ENCODE measurements around the gene TJP3. TPM values are rescaled to one million over a fixed set of nuclear protein-coding genes. Genes with fewer than 3 reads are reported as not detected.

TJP3 gene
- total and polyA plus RNA-seq, 8 donors, result 31.9 to 204 (median 94.1) TPM

- peak overlapping the region in 3 of 5 donors; percentile 41 to 76 (median 51) for H3K27ac ChIP-seq
- TF ChIP-seq EP300 (IDR thresholded peaks at IDR 0.05) (no peak), POLR2AphosphoS5 (IDR thresholded peaks at IDR 0.05) (no peak), CTCF (IDR thresholded peaks at IDR 0.05) (no peak), POLR2A (IDR thresholded peaks at IDR 0.05) (no peak)
- H3K27me3 ChIP-seq, result no peaks in the 10 kb centered on the region
- H3K4me1 ChIP-seq, result peaks cover 8 to 62% (median 38%) of the 10 kb centered on the region in 4 donors
- intact Hi-C loops (cut with DNase I; ENCODE audit: low total_unique reads), result no loop called here
- no peaks in the 10 kb centered on the region for H3K9me3 ChIP-seq
- no peak for DNase-seq
- peaks cover 0 to 29% (median 17%) of the 10 kb centered on the region in 4 donors for H3K36me3 ChIP-seq
- H3K4me3 ChIP-seq, result no peak overlapping the region
- 78 to 86% (median 82%) methylated on average over 22 to 34 of the region's 34 CpGs for WGBS, 5 donors
These were observed 14.9 kb upstream of the TJP3 start for GRCh38 chr19:3693025-3693925.

GRCh38 chr19:3694361-3695123 lies 13.6 kb upstream of the TJP3 start:
- H3K4me1 ChIP-seq, result peaks cover 10 to 64% (median 43%) of the 10 kb centered on the region in 4 donors
- intact Hi-C loops (cut with DNase I; ENCODE audit: low total_unique reads), result no loop called here
- WGBS, 5 donors, result 90 to 92% (median 91%) methylated on average over 31 to 42 of the region's 42 CpGs
- no peak overlapping the region for H3K4me3 ChIP-seq
- no peaks in the 10 kb centered on the region for H3K9me3 ChIP-seq
- no peak for DNase-seq
- peaks cover 0 to 29% (median 17%) of the 10 kb centered on the region in 4 donors for H3K36me3 ChIP-seq
- TF ChIP-seq POLR2A (IDR thresholded peaks at IDR 0.05) (no peak), CTCF (IDR thresholded peaks at IDR 0.05) (no peak), EP300 (IDR thresholded peaks at IDR 0.05) (no peak), POLR2AphosphoS5 (IDR thresholded peaks at IDR 0.05) (no peak)
- H3K27ac ChIP-seq, result peak overlapping the region in 2 of 5 donors; percentile 51 to 76
- no peaks in the 10 kb centered on the region for H3K27me3 ChIP-seq

- Histone ChIP-seq H3K27ac (peak overlapping the region in 1 of 5 donors; percentile 95), H3K36me3 (peaks cover 0 to 29% (median 17%) of the 10 kb centered on the region in 4 donors), H3K27me3 (no peaks in the 10 kb centered on the region), H3K9me3 (no peaks in the 10 kb centered on the region), H3K4me1 (peaks cover 10 to 66% (median 44%) of the 10 kb centered on the region in 4 donors), H3K4me3 (no peak overlapping the region)
- intact Hi-C loops (cut with DNase I; ENCODE audit: low total_unique reads), result no loop called here
- TF ChIP-seq EP300 (IDR thresholded peaks at IDR 0.05) (no peak), POLR2AphosphoS5 (IDR thresholded peaks at IDR 0.05) (no peak), CTCF (IDR thresholded peaks at IDR 0.05) (no peak), POLR2A (IDR thresholded peaks at IDR 0.05) (no peak)
- DNase-seq, result no peak
- 94 to 96% (median 95%) methylated on average over 12 to 25 of the region's 25 CpGs for WGBS, 5 donors
These were observed 13.0 kb upstream of the TJP3 start for GRCh38 chr19:3695124-3695733.
